Measurements from ENCODE around the gene GALNT17.

Gene GALNT17

DNA sequence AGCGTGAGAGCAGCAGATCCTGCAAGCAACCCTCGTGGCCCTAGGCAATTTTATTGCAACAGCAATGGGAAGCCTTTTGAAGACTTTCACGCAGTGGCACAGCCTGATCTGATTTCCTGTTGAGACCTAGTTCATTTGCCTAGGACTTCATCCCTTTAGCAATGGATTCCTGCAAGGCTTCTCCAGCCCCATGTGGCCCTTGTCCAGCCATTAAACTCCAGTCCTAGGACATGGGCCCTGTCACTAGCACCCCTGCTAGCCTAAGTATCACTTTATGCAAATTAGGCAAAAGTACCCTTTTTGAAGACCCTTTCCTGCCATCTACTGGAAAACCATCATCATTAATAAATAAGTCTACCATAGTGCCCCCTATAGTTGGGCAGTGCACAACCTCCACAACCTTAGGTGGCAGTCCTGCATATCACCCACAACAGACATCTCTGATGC is 379.4 kb downstream of the GALNT17 start:
- no peak for DNase-seq

DNA sequence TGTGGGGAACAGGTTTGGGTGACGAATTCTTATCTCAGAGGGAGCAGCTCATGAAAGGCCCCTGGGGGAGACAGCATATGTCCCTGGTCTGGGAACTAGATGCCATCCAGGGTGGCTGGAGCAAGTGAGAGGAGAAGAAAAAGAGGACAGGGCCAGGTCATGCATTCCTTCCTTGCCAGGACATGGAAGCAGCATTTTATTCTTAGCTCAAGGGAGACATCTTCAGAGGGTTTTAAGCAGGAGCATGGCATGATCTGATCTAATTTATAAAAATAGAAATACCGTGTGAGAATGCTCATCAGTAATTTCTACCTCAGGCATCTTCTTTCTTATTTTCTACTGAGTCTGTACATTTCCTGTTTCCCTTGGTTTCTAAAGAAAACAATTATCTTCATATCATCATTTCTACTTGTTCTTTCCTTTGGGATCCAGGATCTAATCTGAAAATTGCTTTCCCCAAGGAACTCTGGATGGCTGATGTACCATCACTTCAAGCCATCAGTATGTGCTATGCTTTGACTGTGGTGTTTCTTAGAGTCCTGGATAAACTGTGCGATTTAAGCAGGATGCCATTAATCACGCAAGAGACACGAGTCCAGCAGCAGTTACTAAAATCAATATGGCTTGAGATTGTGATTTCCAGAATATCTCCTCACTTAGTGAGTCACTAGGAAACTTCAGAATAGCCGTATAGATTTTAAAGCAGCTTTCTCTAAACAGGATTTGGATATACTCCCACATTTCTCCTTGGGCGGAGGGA is 386.2 kb downstream of the GALNT17 start:
- no peak for DNase-seq

DNA sequence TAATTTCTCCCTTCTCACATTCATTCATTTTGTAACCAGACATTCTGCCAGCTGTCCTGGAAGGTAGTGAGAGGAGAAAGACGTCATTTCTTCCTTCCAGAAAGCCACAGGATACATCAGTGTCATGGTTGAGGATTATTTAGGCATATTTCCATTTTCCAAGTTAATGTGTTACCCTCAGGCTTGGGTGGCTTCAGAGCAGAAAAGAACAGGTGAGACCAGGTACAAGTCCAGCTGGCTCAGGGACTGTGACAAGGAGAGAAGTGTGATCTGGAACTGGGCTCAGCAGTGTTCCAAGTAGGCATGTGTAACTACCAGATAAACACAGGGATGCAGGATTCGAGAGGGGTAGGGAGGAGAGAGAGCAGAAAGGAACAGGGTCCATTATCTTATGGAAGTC is 386.9 kb downstream of the GALNT17 start:
- no peak for DNase-seq

DNA sequence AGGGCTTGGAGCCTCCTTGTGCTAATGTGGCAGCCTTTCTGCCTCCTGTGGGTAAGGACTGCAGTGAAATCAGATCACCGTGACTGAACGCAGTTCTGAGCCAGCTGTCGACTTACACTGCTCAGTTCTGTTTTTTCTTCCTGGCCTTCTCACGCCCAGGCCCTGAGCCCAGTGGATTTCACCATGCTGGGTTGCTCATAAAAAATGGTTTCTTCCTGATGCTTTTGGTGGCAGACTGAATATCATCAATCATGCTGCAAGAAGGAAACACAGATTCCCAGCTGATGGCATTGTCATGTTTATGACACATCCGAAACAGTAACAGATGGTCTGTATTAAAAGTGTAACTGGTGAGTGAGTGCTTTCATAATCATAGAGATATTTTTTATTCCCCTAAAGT is 389.6 kb downstream of the GALNT17 start:
- DNase-seq, result no peak

DNA sequence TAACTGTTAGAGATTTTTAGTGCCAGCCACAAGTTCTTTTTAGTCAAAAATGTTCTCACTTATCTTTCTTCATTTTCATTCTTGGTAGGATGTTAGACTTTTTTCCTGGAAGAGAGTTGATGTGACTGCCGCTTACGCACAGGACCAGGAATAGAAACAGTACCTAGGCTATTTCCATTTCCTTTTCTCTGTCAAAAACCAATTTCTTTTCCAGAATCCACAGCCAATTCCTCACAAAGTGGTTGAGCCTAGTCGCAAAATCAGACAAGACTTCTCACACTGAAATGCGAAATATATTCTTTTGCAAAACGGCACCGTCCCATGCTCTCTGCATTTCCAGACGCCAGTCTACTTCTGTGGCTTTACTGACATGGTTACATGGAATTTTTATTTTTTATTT is 394.2 kb downstream of the GALNT17 start:
- DNase-seq, result no peak

DNA sequence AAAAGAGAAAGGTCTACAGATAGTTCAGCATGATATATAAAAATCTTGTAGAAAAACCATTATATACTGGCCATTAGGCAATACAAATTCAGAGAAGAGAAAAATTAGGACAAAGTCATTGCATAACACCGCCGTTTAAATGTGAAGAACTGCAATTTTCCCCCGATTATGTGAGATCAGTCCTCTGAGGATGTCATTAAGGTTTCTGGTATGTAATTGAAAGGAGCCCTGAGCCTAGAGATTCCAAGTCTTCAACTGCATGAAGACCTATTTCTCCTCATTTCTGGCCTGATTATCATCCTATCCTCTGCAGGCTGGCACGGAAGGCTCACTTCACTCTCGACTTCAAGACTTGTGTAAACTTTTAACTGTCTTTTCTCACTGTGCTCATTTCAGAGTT is 395.3 kb downstream of the GALNT17 start:
- DNase-seq, result no peak

DNA sequence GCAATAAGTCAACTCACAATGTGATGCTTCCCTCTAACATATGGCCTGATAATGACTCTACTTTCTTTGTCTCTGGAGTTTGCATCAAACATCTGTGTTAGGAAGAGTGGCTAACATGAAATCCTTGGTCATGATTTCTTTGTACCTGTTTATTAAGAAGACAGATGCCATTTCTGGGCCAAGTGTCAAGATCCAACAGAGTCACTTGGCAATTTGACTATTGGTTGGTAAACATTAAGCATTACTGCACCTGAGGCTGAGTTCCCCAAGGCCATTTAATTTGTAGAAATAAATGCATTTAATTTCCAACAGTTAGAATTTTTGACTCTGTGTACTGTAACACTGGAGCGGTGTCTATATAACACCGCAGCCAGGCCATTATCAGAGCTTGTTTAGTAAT is 403.7 kb downstream of the GALNT17 start:
- DNase-seq, result no peak

DNA sequence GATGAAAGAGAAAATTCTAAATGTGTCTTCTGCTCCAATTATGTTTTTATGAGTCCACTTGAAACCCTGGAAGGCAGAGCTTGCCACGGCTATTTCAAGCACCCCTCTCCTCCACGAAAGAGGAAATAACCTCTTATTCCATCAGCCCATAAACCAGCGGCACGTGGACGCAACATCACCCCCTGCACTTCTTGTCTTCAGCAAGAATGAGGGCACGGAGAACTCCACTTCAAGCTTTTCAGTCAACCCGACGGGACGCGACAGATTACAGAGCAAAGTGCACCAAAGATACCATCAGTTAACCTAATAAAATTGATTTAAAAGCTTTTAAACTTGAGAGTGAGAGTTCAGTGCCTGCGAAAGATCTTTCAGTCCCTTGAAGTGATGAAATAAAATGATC is 406.3 kb downstream of the GALNT17 start:
- DNase-seq, result no peak

DNA sequence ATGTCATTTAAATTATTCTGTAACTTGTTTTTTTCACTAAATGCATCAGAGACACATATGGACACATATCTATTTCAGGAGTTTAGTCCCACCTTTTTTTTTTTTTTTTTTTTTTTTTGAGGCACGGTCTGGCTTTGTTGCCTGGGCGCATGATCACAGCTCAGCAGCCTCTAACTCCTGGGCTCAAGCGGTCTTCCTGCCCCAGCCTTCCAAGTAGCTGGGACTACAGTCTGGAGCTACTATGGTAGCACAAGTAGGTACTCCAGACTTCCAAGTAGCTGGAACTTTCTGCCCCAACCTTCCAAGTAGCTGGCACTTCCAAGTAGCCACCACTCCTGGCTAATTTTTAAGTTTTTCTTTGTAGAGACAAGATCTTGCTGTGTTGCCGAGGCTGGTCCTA is 407.7 kb downstream of the GALNT17 start:
- DNase-seq, result no peak

DNA sequence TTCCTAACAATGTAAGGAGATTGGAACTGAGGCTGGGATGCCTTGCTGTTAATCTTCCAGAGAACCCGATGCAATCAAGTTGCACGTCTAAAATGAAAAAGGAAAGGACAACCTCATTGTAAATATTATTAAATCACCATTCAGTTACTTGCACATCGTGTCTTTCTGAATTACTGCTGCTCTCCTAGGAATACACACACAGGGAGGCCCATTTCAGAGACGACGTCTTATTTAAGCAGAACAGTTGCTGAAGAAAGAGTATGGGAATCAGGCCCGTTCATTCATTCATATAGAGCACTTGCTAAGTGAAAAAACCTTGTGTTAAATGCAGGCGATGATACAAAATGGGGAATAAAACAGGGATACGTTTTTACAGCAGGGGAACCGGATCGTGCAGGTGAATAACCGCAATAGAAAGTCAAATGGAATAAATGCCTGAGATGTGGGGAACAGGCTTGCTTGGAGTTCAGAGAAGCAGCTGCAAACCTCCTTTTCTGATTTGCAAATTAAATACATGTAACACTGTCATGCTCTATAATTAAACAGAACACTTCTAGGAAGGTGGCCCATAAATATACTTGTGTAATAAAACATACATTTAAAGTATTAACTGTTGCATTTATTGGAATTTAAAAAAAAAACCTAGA is 409.9 kb downstream of the GALNT17 start:
- DNase-seq, result no peak

DNA sequence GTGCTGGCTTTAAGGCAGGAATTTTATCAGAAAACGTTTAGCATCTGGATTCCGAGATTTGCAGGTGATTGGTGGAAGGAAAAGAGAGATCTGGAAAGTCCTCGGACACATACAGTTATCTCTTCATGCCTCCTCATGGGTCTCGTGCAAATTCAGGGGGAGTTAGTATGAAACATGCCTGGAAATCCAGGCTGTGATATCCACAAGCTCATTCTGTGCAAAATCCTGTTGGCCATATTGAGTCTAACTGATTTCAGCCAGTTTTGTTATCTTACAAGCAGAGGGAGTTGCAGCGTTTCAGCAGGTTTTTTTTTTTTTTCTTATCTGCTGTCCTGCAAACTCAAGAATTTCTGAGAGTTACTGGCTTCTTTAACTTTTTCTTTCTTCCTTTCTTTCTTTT is 411.5 kb downstream of the GALNT17 start:
- no peak for DNase-seq

DNA sequence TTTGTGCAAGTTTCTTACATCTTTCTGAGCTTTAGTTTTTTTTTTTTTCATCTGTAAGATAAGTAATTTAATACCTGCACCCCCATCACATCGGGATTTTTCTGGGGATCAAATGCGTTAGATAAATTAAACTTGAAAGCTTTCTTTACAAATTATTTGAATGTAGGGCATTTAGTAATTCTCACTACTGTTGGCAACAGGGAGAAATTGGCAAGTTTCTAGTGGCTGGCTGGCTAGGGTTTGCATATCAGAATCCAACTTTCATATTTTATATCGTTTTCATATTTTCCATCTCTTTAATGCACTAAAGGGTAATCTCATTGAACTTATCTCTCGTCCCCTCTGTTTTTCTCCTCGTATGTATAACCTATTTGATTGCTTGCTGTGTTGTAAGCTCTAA is 412.9 kb downstream of the GALNT17 start:
- DNase-seq, result no peak

DNA sequence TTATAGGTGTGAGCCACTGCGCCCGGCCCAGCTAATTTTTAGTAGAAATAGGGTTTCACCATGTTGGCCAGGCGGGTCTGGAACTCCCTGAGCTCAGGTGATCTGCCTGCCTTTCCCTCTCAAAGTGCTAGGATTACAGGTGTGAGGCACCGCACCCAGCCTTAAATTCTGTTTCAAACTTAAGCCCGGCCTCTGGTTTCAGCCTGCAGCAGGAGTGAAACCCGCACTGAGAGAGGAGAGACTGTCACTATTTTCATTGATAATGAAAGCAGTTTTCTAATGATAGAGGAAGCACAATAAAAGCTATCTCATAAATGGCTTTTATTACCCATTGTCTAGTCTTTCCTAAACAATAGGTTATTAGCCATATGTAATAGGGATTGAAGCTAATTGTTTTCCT is 415.5 kb downstream of the GALNT17 start:
- DNase-seq, result no peak

DNA sequence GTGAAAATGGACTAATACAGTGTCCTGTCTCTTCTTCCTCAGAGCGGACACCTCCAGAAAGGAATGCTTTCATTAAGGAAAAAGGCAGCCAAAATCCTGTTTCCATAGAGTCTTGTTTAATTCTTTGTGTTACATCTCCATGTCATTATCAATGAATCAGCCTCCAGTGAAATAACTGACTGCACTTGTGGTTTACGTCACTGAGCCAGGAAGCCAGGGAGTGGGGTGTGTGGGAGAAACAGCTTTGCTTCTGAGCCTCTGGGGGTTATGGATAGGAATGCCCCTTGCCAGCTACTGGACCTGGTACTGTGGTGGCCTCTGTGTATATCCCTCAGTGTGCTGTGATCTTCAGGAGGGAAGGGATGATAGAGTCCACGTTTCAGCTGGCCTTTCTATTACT is 416.8 kb downstream of the GALNT17 start:
- no peak for DNase-seq

DNA sequence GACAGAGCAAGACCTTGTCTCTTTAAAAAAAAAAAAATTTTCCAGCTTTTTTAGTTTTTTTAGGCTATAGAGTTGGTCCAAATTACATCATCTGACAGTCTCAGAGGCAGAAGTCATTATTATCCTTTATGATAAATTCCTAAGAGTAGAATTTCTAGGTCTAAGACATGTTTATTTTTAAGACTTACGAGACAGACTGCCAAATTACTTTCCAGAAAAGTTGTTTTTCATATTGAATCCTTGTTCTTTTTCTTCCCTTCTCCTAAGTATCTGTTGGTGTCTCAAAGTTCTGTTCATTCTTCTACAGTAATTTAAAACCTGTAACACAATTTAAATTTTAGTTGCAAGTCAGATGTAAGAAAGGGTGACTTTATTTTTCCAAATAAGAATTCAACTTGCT is 421.4 kb downstream of the GALNT17 start:
- DNase-seq, result no peak

DNA sequence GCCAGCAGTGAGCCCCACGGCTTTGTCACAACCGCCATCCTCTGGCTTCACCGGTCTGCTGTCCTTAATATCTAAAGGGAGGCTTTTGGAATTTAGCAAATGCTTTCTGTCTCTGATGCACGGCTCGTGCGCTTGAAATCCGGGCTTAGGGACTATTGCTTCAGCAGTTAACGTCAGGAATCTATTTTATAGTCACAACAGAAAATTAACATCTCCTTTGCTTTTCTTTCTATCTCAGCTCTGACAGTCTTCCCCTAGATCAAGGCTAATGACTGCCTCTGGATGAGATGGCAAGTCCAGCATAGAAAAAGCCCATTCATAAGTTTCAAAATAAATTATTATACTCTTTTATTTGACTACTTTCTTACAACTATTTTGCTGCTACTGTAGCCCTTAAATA is 423.8 kb downstream of the GALNT17 start:
- DNase-seq, result no peak

DNA sequence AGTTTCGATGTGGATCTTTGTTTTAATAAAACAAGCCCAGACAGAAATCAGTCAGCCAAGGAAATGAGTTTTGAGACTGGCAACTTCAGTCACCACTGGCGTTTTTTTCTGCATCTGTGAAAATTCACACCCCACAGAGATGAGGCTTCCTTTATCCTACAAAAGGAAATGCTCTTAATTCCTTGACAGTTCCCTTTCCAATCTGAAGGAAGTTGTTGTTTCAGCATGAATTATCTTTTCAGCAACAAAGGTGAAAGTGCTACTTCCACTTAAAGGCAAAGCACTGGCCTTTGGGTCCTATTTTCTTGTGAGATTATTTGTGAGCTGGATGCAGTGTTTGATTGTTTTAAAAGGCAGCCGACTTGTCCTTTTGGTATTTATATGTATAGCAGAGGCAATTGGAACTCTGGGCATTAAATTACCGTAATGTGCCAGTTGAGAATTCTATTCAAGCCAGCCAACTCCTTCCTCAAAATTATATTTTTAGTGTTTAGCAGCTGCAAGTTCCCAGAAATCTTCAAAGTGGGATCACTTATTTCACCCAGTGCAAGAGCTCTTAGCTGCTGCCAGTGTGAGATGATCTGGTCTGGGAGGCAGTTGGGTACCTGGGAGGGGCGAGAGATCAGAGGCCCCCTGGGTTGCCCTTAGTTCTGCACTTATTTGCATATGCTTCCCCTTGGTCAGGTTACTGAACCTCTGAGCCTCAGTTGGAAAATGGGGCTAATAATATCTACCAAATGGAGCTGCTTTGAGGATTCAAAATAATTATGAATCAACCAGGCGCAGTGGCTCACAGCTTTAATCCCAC is 427.1 kb downstream of the GALNT17 start:
- DNase-seq, result no peak

DNA sequence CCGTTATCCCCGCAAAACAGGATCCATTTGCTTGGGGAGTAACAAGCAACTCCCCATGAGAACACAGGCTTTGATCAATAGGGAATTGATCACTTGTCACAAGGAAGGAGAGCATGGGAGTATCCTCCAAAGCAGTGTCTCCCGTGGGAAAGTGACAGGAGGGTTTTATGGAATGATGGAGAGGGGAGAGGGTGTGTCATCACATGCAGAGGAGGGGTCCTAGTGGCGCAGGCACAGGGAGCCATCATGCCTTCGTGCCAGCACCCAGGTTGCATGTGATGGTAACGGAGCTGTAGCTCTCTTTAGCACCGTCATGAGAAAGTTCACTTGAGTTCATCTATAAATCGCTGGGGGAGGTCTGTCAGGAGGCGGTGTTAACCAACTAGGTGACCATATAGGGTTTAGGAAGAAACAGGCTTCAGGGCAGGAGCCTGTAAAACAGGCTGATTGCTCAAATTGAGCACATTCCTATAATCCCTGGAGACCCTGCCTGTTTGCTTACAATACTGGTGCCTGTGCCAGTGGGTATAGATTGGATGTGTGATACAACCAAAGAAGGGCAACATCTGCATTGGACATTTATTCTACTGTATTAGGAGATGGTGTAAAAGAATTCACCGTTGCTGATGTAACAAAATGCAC is 428.5 kb downstream of the GALNT17 start:
- no peak for DNase-seq

DNA sequence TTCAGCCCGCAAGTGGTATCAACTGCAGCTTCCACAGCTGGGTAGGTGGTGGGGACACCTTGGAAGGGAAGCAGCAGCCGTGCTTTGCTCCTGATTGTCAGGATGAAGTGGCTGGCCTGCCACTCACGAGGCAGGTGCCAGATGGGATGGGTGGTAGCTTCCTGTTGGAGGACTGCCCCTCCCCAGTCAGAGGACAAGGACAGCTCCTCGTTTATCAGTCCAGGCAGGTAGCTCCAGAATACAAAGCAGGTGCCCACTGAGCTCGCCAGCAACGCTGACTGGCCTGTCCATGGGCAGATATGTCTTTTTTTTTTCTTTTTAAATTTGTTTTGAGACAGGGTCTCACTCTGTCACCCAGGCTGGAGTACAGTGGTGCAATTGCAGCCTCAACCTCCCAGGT is 431.3 kb downstream of the GALNT17 start:
- no peak for DNase-seq

DNA sequence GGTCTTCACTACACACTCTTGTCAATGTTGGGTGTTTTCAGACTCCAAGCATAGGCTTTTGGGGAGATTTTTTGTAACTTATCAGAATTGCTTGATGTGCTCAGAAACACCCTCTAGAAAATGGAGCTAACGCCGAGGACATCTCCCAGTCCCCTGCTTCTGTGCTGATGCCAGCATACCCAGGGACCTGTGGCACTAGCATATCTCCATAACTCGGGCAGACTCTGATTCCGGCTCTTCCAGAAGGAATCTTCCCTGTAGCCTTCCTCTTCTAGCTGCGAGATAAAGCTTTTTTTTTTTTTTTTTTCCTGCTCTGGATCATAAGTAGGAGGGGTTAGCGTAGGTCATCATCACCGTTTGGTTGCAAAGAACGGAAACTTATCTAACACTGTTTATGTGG is 434.4 kb downstream of the GALNT17 start:
- DNase-seq, result no peak

DNA sequence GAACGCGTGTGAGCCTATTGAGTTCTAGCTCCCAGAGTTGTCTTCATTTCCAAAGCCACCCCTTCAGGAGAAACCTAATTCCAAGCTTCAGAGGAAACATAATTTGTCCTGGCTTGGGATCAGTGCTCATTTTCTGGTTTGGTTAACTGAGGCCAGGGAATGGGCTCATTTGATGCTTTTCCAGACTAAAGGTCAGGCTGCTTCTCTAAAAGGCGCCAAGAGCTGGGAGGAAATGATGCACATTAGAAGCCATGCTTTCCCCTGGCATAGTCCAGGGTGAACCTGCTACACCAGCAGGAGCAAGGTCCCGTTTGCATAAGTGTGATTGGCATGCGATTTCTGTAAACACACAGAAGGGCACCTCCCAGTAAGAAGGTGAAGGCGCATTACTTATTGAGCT is 435.0 kb downstream of the GALNT17 start:
- no peak for DNase-seq

DNA sequence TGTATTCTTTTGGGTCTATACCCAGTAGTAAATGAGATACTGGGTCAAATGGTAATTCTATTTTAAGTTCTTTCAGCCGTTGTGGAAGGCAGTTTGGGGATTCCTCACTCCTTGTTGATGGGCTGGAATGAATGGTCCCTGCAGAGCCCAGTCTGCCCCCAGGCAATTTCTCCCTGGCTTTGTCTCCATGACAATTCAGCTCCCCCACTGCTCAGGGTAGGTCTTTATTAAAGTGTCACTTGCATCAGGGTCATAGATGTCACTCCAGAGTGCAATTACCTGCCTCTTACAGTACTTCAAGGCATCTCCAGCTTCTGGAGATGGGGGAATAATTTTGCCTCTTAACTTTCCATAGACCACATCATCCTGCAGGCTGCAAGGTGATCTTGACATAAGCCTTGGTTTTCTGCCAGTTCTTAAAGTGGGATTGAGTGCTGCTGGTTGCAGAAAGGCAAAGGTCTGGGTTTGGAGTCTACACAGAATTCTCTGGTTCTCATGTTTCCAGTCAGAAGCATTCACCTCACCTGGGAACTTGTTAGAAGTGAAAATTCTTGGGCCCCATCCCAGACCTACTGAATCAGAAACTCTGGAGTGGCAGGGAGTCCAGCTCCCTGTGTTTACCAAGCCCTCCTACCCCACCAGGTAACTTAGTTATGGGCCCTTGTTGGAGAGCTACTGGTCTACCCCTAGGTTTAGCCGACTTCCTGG is 442.4 kb downstream of the GALNT17 start:
- DNase-seq, result no peak

DNA sequence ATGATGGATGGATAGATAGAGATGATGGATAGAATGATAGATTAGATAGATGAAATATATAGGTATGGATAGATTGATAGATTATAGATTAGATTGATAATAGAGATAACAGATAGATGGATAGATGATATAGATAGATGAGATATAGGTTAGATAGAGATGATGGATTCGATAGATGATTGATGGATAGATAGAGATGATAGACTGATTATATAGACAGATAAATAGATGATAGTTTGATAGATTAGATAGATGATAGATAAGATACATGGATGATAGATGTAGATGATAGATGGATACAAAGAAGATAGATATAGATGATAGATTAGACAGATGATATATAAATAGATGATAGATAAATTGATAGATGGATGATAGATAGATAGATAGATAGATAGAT is 448.1 kb downstream of the GALNT17 start:
- DNase-seq, result no peak

Data from NCI-H1417 treated with DMSO at 0.1 percent for 48 hours (cell line).